Lung (tissue), 12 donors: ENCODE data around the gene SLC19A1. TPM values are rescaled to one million over a fixed set of nuclear protein-coding genes. Genes with fewer than 3 reads are reported as not detected.
"Not testable (repeated sequence)": the region's sequence is repeated elsewhere in the genome, so short reads cannot be mapped to it uniquely, and the experiment has no call there.

Experiments
- ATAC-seq: fragments of 200-7000 bp; cut with Tn5 transposase; one replicate; pipeline ENCODE4 v1.9.1; 2020; ENCODE audit warnings: moderate number of reproducible peaks; ENCODE audit not compliant: insufficient read depth, low FRiP score
- DNase-seq, 3 donors: peaks; one replicate each; pipeline ENCODE4 v3.0.0-alpha.2; 2013 to 2017
- H3K27ac ChIP-seq, 2 donors: one replicate each; pipeline ENCODE4 v1.5.1; 2013; ENCODE audit warnings: mild to moderate bottlenecking in 2 of 2, moderate library complexity in 2 of 2, control low read depth in 1 of 2, inconsistent platforms in 1 of 2, low read depth in 1 of 2, low read length in 1 of 2
- H3K27me3 ChIP-seq, 3 donors: one replicate each; pipeline ENCODE4 v1.5.1; 2013; ENCODE audit warnings: low read length in 2 of 3; ENCODE audit not compliant: control insufficient read depth in 3 of 3, insufficient read depth in 3 of 3
- H3K36me3 ChIP-seq, 4 donors: one replicate each; pipeline ENCODE4 v1.5.1; 2013; ENCODE audit warnings: low read length in 4 of 4, mild to moderate bottlenecking in 1 of 4, moderate library complexity in 1 of 4; ENCODE audit not compliant: control insufficient read depth in 4 of 4, insufficient read depth in 4 of 4
- H3K4me1 ChIP-seq, 5 donors: one replicate each; pipeline ENCODE4 v1.5.1; 2013; ENCODE audit warnings: low read length in 5 of 5, mild to moderate bottlenecking in 2 of 5, moderate library complexity in 1 of 5; ENCODE audit not compliant: control insufficient read depth in 5 of 5, insufficient read depth in 5 of 5
- H3K4me3 ChIP-seq: one replicate; pipeline ENCODE4 v1.5.1; 2013; ENCODE audit warnings: mild to moderate bottlenecking, control low read depth, moderate library complexity
- H3K9ac ChIP-seq, 2 donors: one replicate each; pipeline ENCODE4 v1.5.1; 2013; ENCODE audit warnings: low read length in 2 of 2, control low read depth in 1 of 2; ENCODE audit not compliant: insufficient read depth in 1 of 2
- H3K9me3 ChIP-seq, 4 donors: one replicate each; pipeline ENCODE4 v1.5.1; 2013; ENCODE audit warnings: low read length in 3 of 4, mild to moderate bottlenecking in 1 of 4, moderate library complexity in 1 of 4; ENCODE audit not compliant: control insufficient read depth in 4 of 4, insufficient read depth in 3 of 4
- CTCF ChIP-seq: IDR thresholded peaks from 2 replicates; pipeline ENCODE4 v1.5.1; 2012; ENCODE audit warnings: mild to moderate bottlenecking; ENCODE audit errors: control extremely low read depth, extremely low read depth
- WGBS, 2 donors: extraction: QIAGEN DNeasy Blood & Tissue Kit; methylation state at CpG; one replicate each; pipeline ENCODE4 v1.1.7; 2013; 5-methylcytosine and 5-hydroxymethylcytosine counted together
- polyA plus RNA-seq, 2 donors: library from polyadenylated mRNA; stranded (reverse); fragments of 200-250 nt; gene quantifications; one replicate each; pipeline ENCODE4 v1.2.1, GENCODE V29; 2013
- total RNA-seq, 2 donors: library from RNA; depleted of rRNA in 1 of 2; stranded (reverse); fragments of >200 nt in 1 of 2; gene quantifications; one replicate each; pipeline ENCODE4 v1.2.1, GENCODE V29; 2014 to 2021
- donor health status: control.
- donor health status: control.
- donor health status: Bipolar disorder and iron deficiency.
- donor health status: healthy.
- donor health status: DM: yes; HTN: yes; CAD: no.

The SLC19A1 gene
- total and polyA plus RNA-seq, 4 donors = 23.8 to 42.0 (median 26.2) TPM

GRCh38 chr21:45562965-45563364 is 20.7 kb upstream of the SLC19A1 start:
- no peak overlapping the region for H3K27ac ChIP-seq
- no peak overlapping the region for H3K4me3 ChIP-seq
- WGBS, 2 donors = 45 to 70% methylated on average over 6 of the region's 6 CpGs
- no peaks in the 10 kb centered on the region for H3K36me3 ChIP-seq
- no peak for ATAC-seq
- peaks cover 0 to 3% (median 2%) of the 10 kb centered on the region in 3 donors for H3K27me3 ChIP-seq
- H3K4me1 ChIP-seq = no peaks in the 10 kb centered on the region
- DNase-seq = peak in 1 of 3 donors; percentile 36
- H3K9me3 ChIP-seq = no peaks in the 10 kb centered on the region
- TF ChIP-seq CTCF = no peak
- H3K9ac ChIP-seq = no peak overlapping the region

GRCh38 chr21:45562402-45562801 is 20.2 kb upstream of the SLC19A1 start:
- DNase-seq (no peak), ATAC-seq (no peak)
- Histone ChIP-seq H3K9ac (no peak overlapping the region), H3K27ac (no peak overlapping the region), H3K4me3 (no peak overlapping the region), H3K4me1 (no peaks in the 10 kb centered on the region), H3K36me3 (no peaks in the 10 kb centered on the region), H3K9me3 (no peaks in the 10 kb centered on the region), H3K27me3 (peaks cover 0 to 3% (median 0%) of the 10 kb centered on the region in 3 donors)
- WGBS, 2 donors = 45 to 51% methylated on average over 10 of the region's 10 CpGs
- TF ChIP-seq CTCF = no peak

- H3K27me3 ChIP-seq, H3K27ac ChIP-seq, H3K4me1 ChIP-seq, H3K4me3 ChIP-seq, H3K9me3 ChIP-seq, H3K36me3 ChIP-seq, H3K9ac ChIP-seq, ATAC-seq: not testable (repeated sequence)
- WGBS, 2 donors = 76 to 93% methylated on average over 8 of the region's 8 CpGs
- peak in 1 of 3 donors; percentile 3 for DNase-seq
Observed at GRCh38 chr21:45561241-45561640, 19.0 kb upstream of the SLC19A1 start.

GRCh38 chr21:45560106-45561021 is 18.1 kb upstream of the SLC19A1 start:
- no peak for ATAC-seq
- peaks cover 0 to 3% (median 0%) of the 10 kb centered on the region in 5 donors for H3K4me1 ChIP-seq
- H3K36me3 ChIP-seq = no peaks in the 10 kb centered on the region
- no peak for TF ChIP-seq CTCF
- no peak overlapping the region for H3K4me3 ChIP-seq
- peak overlapping the region in 1 of 2 donors; percentile 5 for H3K27ac ChIP-seq
- no peaks in the 10 kb centered on the region for H3K9me3 ChIP-seq
- WGBS, 2 donors = 67 to 81% methylated on average over 30 of the region's 30 CpGs
- DNase-seq = peak in 1 of 3 donors; percentile 14
- H3K27me3 ChIP-seq = no peaks in the 10 kb centered on the region
- no peak overlapping the region for H3K9ac ChIP-seq
